GM12864 (cell line): ENCODE measurements around the gene DUOX2.
A peak's percentile ranks its signal among the peaks of the same experiment; 100 is the strongest.
"Not testable (repeated sequence)": the region's sequence is repeated elsewhere in the genome, so short reads cannot be mapped to it uniquely, and the experiment has no call there.

ENCODE experiments used
- DNase-seq: peaks from one replicate; pipeline ENCODE4 v3.0.0-alpha.2; 2011; ENCODE audit warnings: low read depth
- H3K4me3 ChIP-seq: 2 replicates; pipeline ENCODE4 v1.5.1; 2011; ENCODE audit warnings: mild to moderate bottlenecking, low read depth, low read length, control low read depth
- CTCF ChIP-seq: IDR thresholded peaks from 2 replicates; pipeline ENCODE4 v1.5.1; 2011; ENCODE audit warnings: low read depth, mild to moderate bottlenecking, moderate library complexity, low read length, control low read depth, inconsistent platforms; ENCODE audit errors: missing control alignments

DUOX2 gene

GRCh38 chr15:45139770-45140169, 25.8 kb upstream of the DUOX2 start:
- no peak for TF ChIP-seq CTCF
- no peak for DNase-seq
- no peak overlapping the region for H3K4me3 ChIP-seq

- TF ChIP-seq CTCF: no peak
- no peak for DNase-seq
- H3K4me3 ChIP-seq: no peak overlapping the region
Measured at GRCh38 chr15:45138814-45139765, 25.1 kb upstream of the DUOX2 start.

- H3K4me3 ChIP-seq: no peak overlapping the region
- no peak for TF ChIP-seq CTCF
- no peak for DNase-seq
Measured at GRCh38 chr15:45137703-45138102, 23.7 kb upstream of the DUOX2 start.

- H3K4me3 ChIP-seq: no peak overlapping the region
- TF ChIP-seq CTCF: peak; percentile 18
- DNase-seq: no peak
Measured at GRCh38 chr15:45136378-45136764, 22.4 kb upstream of the DUOX2 start.

- not testable (repeated sequence) for DNase-seq, H3K4me3 ChIP-seq
Measured at GRCh38 chr15:45135705-45136377, 21.9 kb upstream of the DUOX2 start.

- DNase-seq: no peak
- H3K4me3 ChIP-seq: no peak overlapping the region
Measured at GRCh38 chr15:45134682-45135604, 21.0 kb upstream of the DUOX2 start.

More at GRCh38 chr15:45134682-45135604, 21.0 kb upstream of the DUOX2 start:
- no peak for TF ChIP-seq CTCF
